Neural progenitor cell (in vitro differentiated cells): ENCODE data around the gene SWAP70. TPM values are rescaled to one million over a fixed set of nuclear protein-coding genes. Genes with fewer than 3 reads are reported as not detected.
A peak's percentile ranks its signal among the peaks of the same experiment; 100 is the strongest.

Experiments used
- DNase-seq: peaks from one replicate; pipeline ENCODE4 v3.0.0-alpha.2; 2016; ENCODE audit warnings: low spot score
- H2AFZ ChIP-seq: fragments of 200-600 bp; sonication (generic); replicated peaks from 2 replicates; pipeline ENCODE4 v1.6.1; 2016; ENCODE audit warnings: antibody characterized with exemption
- H3F3A ChIP-seq: fragments of 200-600 bp; sonication (generic); 2 replicates; pipeline ENCODE4 v1.6.1; 2016; ENCODE audit warnings: antibody characterized with exemption, low read depth
- H3K27ac ChIP-seq: fragments of 200-600 bp; sonication (generic); 2 replicates; pipeline ENCODE4 v1.5.1; 2016; ENCODE audit warnings: mild to moderate bottlenecking
- H3K27me3 ChIP-seq: fragments of 200-600 bp; sonication (generic); 2 replicates; pipeline ENCODE4 v1.6.1; 2016; ENCODE audit warnings: mild to moderate bottlenecking, moderate library complexity
- H3K36me3 ChIP-seq: fragments of 200-600 bp; sonication (generic); 2 replicates; pipeline ENCODE4 v1.5.1; 2016
- H3K4me1 ChIP-seq: fragments of 200-600 bp; sonication (generic); 2 replicates; pipeline ENCODE4 v1.6.1; 2016; ENCODE audit warnings: mixed run types
- H3K4me2 ChIP-seq: fragments of 200-600 bp; sonication (generic); 2 replicates; pipeline ENCODE4 v1.6.1; 2016
- H3K4me3 ChIP-seq: fragments of 200-600 bp; sonication (generic); 2 replicates; pipeline ENCODE4 v1.5.1; 2016
- H3K79me2 ChIP-seq: fragments of 200-600 bp; sonication (generic); 2 replicates; pipeline ENCODE4 v1.6.1; 2016; ENCODE audit warnings: low read depth
- H3K9ac ChIP-seq: fragments of 200-600 bp; sonication (generic); 2 replicates; pipeline ENCODE4 v1.6.1; 2016
- H3K9me3 ChIP-seq: fragments of 200-600 bp; sonication (generic); 2 replicates; pipeline ENCODE4 v1.5.1; 2016; ENCODE audit warnings: low read depth
- H4K20me1 ChIP-seq: fragments of 200-600 bp; sonication (generic); 2 replicates; pipeline ENCODE4 v1.6.1; 2016; ENCODE audit warnings: low read depth
- H3K27ac Mint-ChIP-seq: 3 replicates; pipeline ENCODE4 v1.8.0; 2021; ENCODE audit warnings: mixed read lengths
- H3K27me3 Mint-ChIP-seq: 2 replicates; pipeline ENCODE4 v1.8.0; 2022; ENCODE audit warnings: low read depth, mild to moderate bottlenecking, inconsistent platforms, moderate library complexity, mixed read lengths; ENCODE audit not compliant: insufficient read depth
- H3K36me3 Mint-ChIP-seq: 3 replicates; pipeline ENCODE4 v1.8.0; 2021; ENCODE audit warnings: mixed read lengths
- H3K4me1 Mint-ChIP-seq: 3 replicates; pipeline ENCODE4 v1.8.0; 2021; ENCODE audit warnings: mixed read lengths
- H3K4me3 Mint-ChIP-seq: 3 replicates; pipeline ENCODE4 v1.8.0; 2021; ENCODE audit warnings: mild to moderate bottlenecking, moderate library complexity, mixed read lengths
- H3K9me3 Mint-ChIP-seq: 3 replicates; pipeline ENCODE4 v1.8.0; 2020; ENCODE audit warnings: mixed read lengths
- EZH2 ChIP-seq: fragments of 200-600 bp; sonication (generic); IDR thresholded peaks from 2 replicates; pipeline ENCODE4 v1.6.1; 2017; ENCODE audit warnings: antibody characterized with exemption, mild to moderate bottlenecking, moderate library complexity
- EZH2phosphoT487 ChIP-seq: fragments of 200-600 bp; sonication (generic); IDR thresholded peaks from 2 replicates; pipeline ENCODE4 v1.6.1; 2017; ENCODE audit warnings: antibody characterized with exemption
- total RNA-seq: library from RNA; depleted of rRNA; stranded (reverse); fragments of >200 nt; gene quantifications from 2 replicates; pipeline ENCODE4 v1.2.3, GENCODE V29; 2015; ENCODE audit warnings: low replicate concordance
- TF ChIP-seq, protein P1 (sequence below): fragments of 200-600 bp; sonication (generic); IDR thresholded peaks from 2 replicates; pipeline ENCODE4 v1.5.1; 2017; ENCODE audit warnings: antibody characterized with exemption, mild to moderate bottlenecking

The SWAP70 gene
- total RNA-seq, 1 donor from 2014 or later = 25.5 TPM

DNA sequence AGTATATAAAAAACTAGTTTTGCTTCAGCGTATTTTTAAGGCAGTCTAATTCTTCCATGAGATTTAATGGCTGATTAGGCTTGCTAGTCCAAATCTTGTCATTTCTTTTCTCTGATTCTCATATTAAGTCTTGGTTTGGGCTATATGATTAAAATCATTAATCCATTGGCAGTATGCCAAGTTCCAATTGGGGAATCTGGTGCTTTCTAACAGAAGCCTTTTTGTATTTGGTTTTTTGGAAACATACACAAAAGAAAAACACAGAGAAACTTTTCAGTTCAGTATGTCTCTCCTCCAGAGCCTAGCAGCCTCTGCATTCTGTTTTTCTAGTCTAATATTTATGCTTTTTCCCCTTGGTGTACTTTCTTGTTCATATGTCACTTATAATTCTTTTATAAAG lies 37.9 kb downstream of the SWAP70 start:
- H3K27ac Mint-ChIP-seq = peak overlapping the region; percentile 91
- no peaks in the 10 kb centered on the region for H3K9me3 Mint-ChIP-seq
- peaks cover 16% of the 10 kb centered on the region for H3K79me2 ChIP-seq

DNA sequence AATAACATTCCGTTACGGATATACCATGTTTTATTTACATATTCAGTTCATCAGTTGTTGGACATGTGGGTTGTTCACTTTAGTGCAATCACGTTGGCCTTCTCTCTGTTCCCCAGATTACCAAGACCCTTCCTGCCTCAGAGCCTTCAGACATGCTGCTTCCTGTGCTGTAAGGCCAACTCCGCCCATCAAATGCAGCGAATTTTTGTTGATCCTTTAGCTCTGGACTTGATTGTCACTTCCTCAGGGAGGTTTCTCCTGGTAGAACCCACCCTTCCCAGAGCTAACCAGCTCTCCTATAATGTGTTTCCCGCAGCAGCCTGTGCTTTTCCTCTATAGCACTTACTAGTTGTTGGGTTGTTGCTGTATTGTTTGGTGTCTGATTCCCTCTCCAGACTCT lies 39.4 kb downstream of the SWAP70 start:
- H3K4me2 ChIP-seq = no peak overlapping the region
- H3K4me1 ChIP-seq = no peaks in the 10 kb centered on the region
- H3F3A ChIP-seq = no peaks in the 10 kb centered on the region
- H3K9me3 ChIP-seq = no peaks in the 10 kb centered on the region
- H3K36me3 ChIP-seq = no peaks in the 10 kb centered on the region
- H3K79me2 ChIP-seq = peaks cover 29% of the 10 kb centered on the region
- H3K4me3 ChIP-seq = no peak overlapping the region
- Mint-ChIP-seq H3K4me3 (no peak overlapping the region), H3K9me3 (no peaks in the 10 kb centered on the region), H3K4me1 (peaks cover 8% of the 10 kb centered on the region), H3K27ac (no peak overlapping the region), H3K36me3 (peaks cover 2% of the 10 kb centered on the region), H3K27me3 (no peaks in the 10 kb centered on the region)
- H3K27me3 ChIP-seq = no peaks in the 10 kb centered on the region
- no peak overlapping the region for H2AFZ ChIP-seq
- H3K9ac ChIP-seq = no peak overlapping the region
- H4K20me1 ChIP-seq = no peaks in the 10 kb centered on the region
- no peak for DNase-seq
- TF ChIP-seq, protein P1, sequence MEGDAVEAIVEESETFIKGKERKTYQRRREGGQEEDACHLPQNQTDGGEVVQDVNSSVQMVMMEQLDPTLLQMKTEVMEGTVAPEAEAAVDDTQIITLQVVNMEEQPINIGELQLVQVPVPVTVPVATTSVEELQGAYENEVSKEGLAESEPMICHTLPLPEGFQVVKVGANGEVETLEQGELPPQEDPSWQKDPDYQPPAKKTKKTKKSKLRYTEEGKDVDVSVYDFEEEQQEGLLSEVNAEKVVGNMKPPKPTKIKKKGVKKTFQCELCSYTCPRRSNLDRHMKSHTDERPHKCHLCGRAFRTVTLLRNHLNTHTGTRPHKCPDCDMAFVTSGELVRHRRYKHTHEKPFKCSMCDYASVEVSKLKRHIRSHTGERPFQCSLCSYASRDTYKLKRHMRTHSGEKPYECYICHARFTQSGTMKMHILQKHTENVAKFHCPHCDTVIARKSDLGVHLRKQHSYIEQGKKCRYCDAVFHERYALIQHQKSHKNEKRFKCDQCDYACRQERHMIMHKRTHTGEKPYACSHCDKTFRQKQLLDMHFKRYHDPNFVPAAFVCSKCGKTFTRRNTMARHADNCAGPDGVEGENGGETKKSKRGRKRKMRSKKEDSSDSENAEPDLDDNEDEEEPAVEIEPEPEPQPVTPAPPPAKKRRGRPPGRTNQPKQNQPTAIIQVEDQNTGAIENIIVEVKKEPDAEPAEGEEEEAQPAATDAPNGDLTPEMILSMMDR = no peak
- TF ChIP-seq EZH2phosphoT487 (no peak), EZH2 (no peak)
- no peak overlapping the region for H3K27ac ChIP-seq

More for the DNA sequence above, 37.9 kb downstream of the SWAP70 start:
- TF ChIP-seq EZH2phosphoT487 (no peak), EZH2 (no peak)
- TF ChIP-seq, protein P1 = no peak
- Histone ChIP-seq H3K27ac (no peak overlapping the region), H4K20me1 (no peaks in the 10 kb centered on the region), H2AFZ (no peak overlapping the region), H3K4me1 (no peaks in the 10 kb centered on the region), H3K27me3 (no peaks in the 10 kb centered on the region), H3K9ac (no peak overlapping the region), H3K4me3 (no peak overlapping the region), H3K9me3 (no peaks in the 10 kb centered on the region), H3F3A (no peaks in the 10 kb centered on the region), H3K4me2 (no peak overlapping the region), H3K36me3 (no peaks in the 10 kb centered on the region)
- H3K36me3 Mint-ChIP-seq = no peaks in the 10 kb centered on the region
- H3K27me3 Mint-ChIP-seq = no peaks in the 10 kb centered on the region
- no peak overlapping the region for H3K4me3 Mint-ChIP-seq
- peaks cover 8% of the 10 kb centered on the region for H3K4me1 Mint-ChIP-seq
- DNase-seq = no peak

DNA sequence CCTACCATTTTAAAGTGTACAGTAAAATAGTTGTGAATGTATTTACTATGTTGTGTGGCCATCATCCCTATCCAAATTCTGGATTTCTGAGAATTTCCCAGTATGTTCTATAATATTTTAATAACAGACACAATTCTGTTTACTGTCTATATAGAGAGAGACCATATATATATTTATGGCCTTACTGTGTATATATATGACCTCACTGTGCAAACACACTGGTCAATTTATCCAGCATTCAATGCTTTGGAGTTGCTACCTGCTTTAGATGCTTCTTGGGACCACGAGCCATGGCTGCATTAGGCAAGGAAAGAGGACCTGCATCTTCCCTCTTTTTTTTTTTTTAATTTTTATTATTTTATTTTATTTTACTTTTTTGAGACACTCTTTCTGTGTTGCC lies 40.2 kb downstream of the SWAP70 start:
- TF ChIP-seq EZH2 (no peak), EZH2phosphoT487 (no peak)
- TF ChIP-seq, protein P1 = no peak
- Histone ChIP-seq H3K36me3 (no peaks in the 10 kb centered on the region), H3K4me1 (no peaks in the 10 kb centered on the region), H3K4me3 (no peak overlapping the region), H3K27ac (no peak overlapping the region), H3F3A (no peaks in the 10 kb centered on the region), H4K20me1 (no peaks in the 10 kb centered on the region), H2AFZ (no peak overlapping the region), H3K4me2 (no peak overlapping the region), H3K79me2 (peaks cover 35% of the 10 kb centered on the region), H3K27me3 (no peaks in the 10 kb centered on the region), H3K9me3 (no peaks in the 10 kb centered on the region), H3K9ac (no peak overlapping the region)
- Mint-ChIP-seq H3K4me3 (no peak overlapping the region), H3K36me3 (peaks cover 2% of the 10 kb centered on the region), H3K27ac (no peak overlapping the region), H3K4me1 (peaks cover 8% of the 10 kb centered on the region), H3K27me3 (no peaks in the 10 kb centered on the region), H3K9me3 (no peaks in the 10 kb centered on the region)
- no peak for DNase-seq
